GM12878 (cell line): ENCODE measurements around the gene PLEKHS1. TPM values are rescaled to one million over a fixed set of nuclear protein-coding genes. Genes with fewer than 3 reads are reported as not detected.

Source experiments
- ATAC-seq: fragments of 200-7000 bp; cut with Tn5 transposase; 3 replicates; pipeline ENCODE4 v1.9.1; 2020; ENCODE audit warnings: mild to moderate bottlenecking, moderate library complexity
- BruUV-seq: library from RNA; stranded (reverse); fragments of 400-500 nt; replicated peaks from 2 replicates; lab custom pipeline; 2021; lab: Mats Ljungman, UMichigan
- CTCF ChIA-PET: fragments of 300-600 bp; sonication (Branson Sonifier 250); formaldehyde crosslinking; extraction: SDS; loops from one replicate; lab custom pipeline; 2021; ENCODE audit warnings: inconsistent platforms; lab: Yijun Ruan, JAX
- POLR2A ChIA-PET: fragments of 350-600 bp; formaldehyde crosslinking; extraction: SDS; loops from one replicate; lab custom pipeline; 2021; ENCODE audit warnings: inconsistent platforms; lab: Charles Lee
- RAD21 ChIA-PET: fragments of 300-600 bp; sonication (Branson Sonifier 250); formaldehyde crosslinking; loops from one replicate; lab custom pipeline; 2023; ENCODE audit warnings: antibody characterized with exemption; ENCODE audit not compliant: unreplicated experiment; lab: Charles Lee
- SMC1A ChIA-PET: fragments of 300-600 bp; sonication (Branson Sonifier 250); formaldehyde crosslinking; loops from one replicate; lab custom pipeline; 2023; ENCODE audit not compliant: unreplicated experiment, uncharacterized antibody; lab: Charles Lee
- DNase-seq: peaks from one replicate; pipeline ENCODE4 v3.0.0-alpha.2; 2011; ENCODE audit warnings: low read depth, low spot score
- FAIRE-seq: peaks from 3 replicates; lab custom pipeline; 2011; peaks lifted over from hg19 to GRCh38; lab: Jason Lieb, UNC
- H2AFZ ChIP-seq: 2 replicates; pipeline ENCODE4 v1.6.0; 2011; ENCODE audit warnings: low read depth, low read length, control low read depth; ENCODE audit not compliant: control insufficient read depth
- H3K27ac ChIP-seq: 2 replicates; pipeline ENCODE4 v1.5.1; 2011; ENCODE audit warnings: control low read depth; ENCODE audit not compliant: control insufficient read depth, insufficient read depth
- H3K27me3 ChIP-seq, 2 experiments: replicated peaks in 1 of 2; 2 replicates each; pipeline versions ENCODE4 v1.6.0 to v1.6.1; 2011; ENCODE audit warnings: low read length in 1 of 2; ENCODE audit not compliant: control insufficient read depth in 2 of 2, insufficient read depth in 2 of 2
- H3K36me3 ChIP-seq, 2 experiments: 2 replicates each; pipeline ENCODE4 v1.5.1; 2011; ENCODE audit warnings: low read length in 1 of 2; ENCODE audit not compliant: control insufficient read depth in 2 of 2, insufficient read depth in 2 of 2
- H3K4me1 ChIP-seq: 2 replicates; pipeline ENCODE4 v1.6.1; 2011; ENCODE audit warnings: mild to moderate bottlenecking, low read length, moderate library complexity, mixed read lengths; ENCODE audit not compliant: control insufficient read depth, insufficient read depth
- H3K4me2 ChIP-seq: 2 replicates; pipeline ENCODE4 v1.6.0; 2011; ENCODE audit warnings: control low read depth; ENCODE audit not compliant: control insufficient read depth, insufficient read depth
- H3K4me3 ChIP-seq: fragments of 200-600 bp; sonication (generic); 2 replicates; pipeline ENCODE4 v1.5.1; 2016
- H3K79me2 ChIP-seq: 2 replicates; pipeline ENCODE4 v1.6.0; 2011; ENCODE audit warnings: low read length; ENCODE audit not compliant: control insufficient read depth, insufficient read depth
- H3K9ac ChIP-seq: 2 replicates; pipeline ENCODE4 v1.8.0; 2011; ENCODE audit warnings: low read length, control low read depth, mixed read lengths; ENCODE audit not compliant: control insufficient read depth, insufficient read depth
- H3K9me3 ChIP-seq: replicated peaks from 3 replicates; pipeline ENCODE4 v1.5.1; 2011; ENCODE audit warnings: mild to moderate bottlenecking, low read length; ENCODE audit not compliant: control insufficient read depth, insufficient read depth
- H4K20me1 ChIP-seq: 2 replicates; pipeline ENCODE4 v1.6.0; 2011; ENCODE audit not compliant: control insufficient read depth, insufficient read depth
- GABPA ChIP-seq: IDR thresholded peaks from 2 replicates; pipeline ENCODE4 v1.6.1; 2014; ENCODE audit warnings: antibody characterized with exemption, low read depth, mild to moderate bottlenecking, inconsistent platforms
- RB1 ChIP-seq: fragments of 450-650 bp; formaldehyde crosslinking; IDR thresholded peaks from 2 replicates; pipeline ENCODE4 v1.6.1; 2017; ENCODE audit warnings: mild to moderate bottlenecking, borderline replicate concordance
- SMC3 ChIP-seq: IDR thresholded peaks from 2 replicates; pipeline ENCODE4 v1.6.1; 2011; ENCODE audit warnings: low read length, improper control_type of control experiment, borderline replicate concordance
- WGBS: methylation state at CpG from one replicate; pipeline ENCODE4 v1.1.6; 2016; ENCODE audit warnings: low lambda C conversion rate; ENCODE audit not compliant: insufficient replicate concordance, insufficient coverage; ENCODE audit errors: missing lambda C conversion rate; 5-methylcytosine and 5-hydroxymethylcytosine counted together
- in situ Hi-C: fragments of 300-500 bp; cut with MboI; formaldehyde crosslinking; loops from 9 replicates; pipeline ENCODE4 v1.14.3; 2018; ENCODE audit warnings: mixed read lengths
- intact Hi-C: fragments of 100-400 bp; cut with micrococcal nuclease; formaldehyde crosslinking; loops from one replicate; pipeline ENCODE4 v1.14.2; 2022; ENCODE audit not compliant: unreplicated experiment
- polyA plus RNA-seq, 11 experiments: library from polyadenylated mRNA; depleted of rRNA in 4 of 11; unstranded in 6 of 11; stranded (reverse) in 5 of 11; fragments of >200 nt; fragmentation: Nextera tagmentation in 4 of 11; fragmentation: Illumina TruSeq in 1 of 11; extraction: Ambion mirVana in 4 of 11; extraction: Trizol in 1 of 11; gene quantifications; 1 replicate in 1 of 11; 2 replicates in 10 of 11; pipeline versions ENCODE4 v1.2.1 to v1.2.3, GENCODE V29; 2011 to 2016; ENCODE audit warnings: inconsistent platforms in 2 of 11, missing spikeins in 2 of 11, low read depth in 1 of 11
- total RNA-seq, 4 experiments: library from RNA; depleted of rRNA in 3 of 4; stranded (reverse); fragments of >200 nt in 3 of 4; fragmentation: Illumina TruSeq in 1 of 4; extraction: Trizol in 1 of 4; gene quantifications; 2 replicates each; pipeline versions ENCODE4 v1.2.1 to v1.2.3, GENCODE V29; 2013 to 2021
- TF ChIP-seq, protein P1 (sequence below): IDR thresholded peaks from 2 replicates; pipeline ENCODE4 v1.6.1; 2012; ENCODE audit warnings: improper control_type of control experiment, low read depth, low read length; ENCODE audit not compliant: insufficient replicate concordance
- TF ChIP-seq, protein P2 (sequence below): fragments of 450-650 bp; IDR thresholded peaks from 2 replicates; pipeline ENCODE4 v1.6.1; 2017; ENCODE audit warnings: mild to moderate bottlenecking, low read depth, inconsistent platforms; ENCODE audit not compliant: poor library complexity, severe bottlenecking
- TF ChIP-seq, protein P3 (sequence below), 3 experiments: IDR thresholded peaks in 2 of 3; conservative IDR thresholded peaks in 1 of 3; 2 replicates each; pipeline ENCODE4 v1.5.1; 2011; ENCODE audit warnings: low read depth in 3 of 3, low read length in 3 of 3, mild to moderate bottlenecking in 3 of 3, control low read depth in 2 of 3, moderate library complexity in 2 of 3, inconsistent platforms in 1 of 3, mixed read lengths in 1 of 3; ENCODE audit not compliant: control insufficient read depth in 2 of 3, insufficient read depth in 1 of 3; ENCODE audit errors: extremely low read depth in 1 of 3
- TF ChIP-seq, protein P4 (sequence below): IDR thresholded peaks from 2 replicates; pipeline ENCODE4 v1.6.1; 2011; ENCODE audit warnings: borderline replicate concordance, low read depth, mild to moderate bottlenecking, moderate library complexity, low read length; ENCODE audit not compliant: insufficient read depth, poor library complexity, severe bottlenecking

Gene PLEKHS1
- total and polyA plus RNA-seq, 10 of the 15 experiments (the other 5 are each of a cell fraction or from before 2014, with no cell fraction given), result 0.04 to 0.17 TPM; not detected in 8

DNA sequence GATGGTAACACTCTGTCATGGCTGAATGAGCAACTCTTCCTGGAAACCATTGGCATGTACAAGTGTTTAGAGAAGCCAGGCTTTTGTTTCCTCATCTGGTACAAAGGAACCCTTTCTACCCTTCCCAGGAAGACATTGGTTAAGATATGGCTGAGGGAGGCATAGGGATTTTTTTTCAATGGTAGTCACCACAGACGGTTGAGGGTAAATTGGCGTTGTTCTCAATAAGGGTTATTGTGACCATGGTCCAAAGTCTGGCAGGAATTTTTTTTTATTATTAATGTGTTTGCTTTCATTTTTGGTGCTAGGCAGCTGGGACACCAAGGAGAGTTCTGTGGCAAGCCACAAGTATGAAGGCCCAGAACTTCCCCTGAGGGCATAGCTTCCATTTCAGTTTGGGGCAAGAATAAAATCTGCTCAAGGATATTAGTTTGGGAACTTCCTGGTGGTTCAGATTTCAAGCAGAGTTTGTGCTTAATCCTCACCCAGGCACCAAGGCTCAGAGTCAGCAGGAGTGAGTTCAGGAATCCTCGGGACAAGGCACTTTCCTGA is at the start of gene PLEKHS1 (continued):
- TF ChIP-seq, protein P1, sequence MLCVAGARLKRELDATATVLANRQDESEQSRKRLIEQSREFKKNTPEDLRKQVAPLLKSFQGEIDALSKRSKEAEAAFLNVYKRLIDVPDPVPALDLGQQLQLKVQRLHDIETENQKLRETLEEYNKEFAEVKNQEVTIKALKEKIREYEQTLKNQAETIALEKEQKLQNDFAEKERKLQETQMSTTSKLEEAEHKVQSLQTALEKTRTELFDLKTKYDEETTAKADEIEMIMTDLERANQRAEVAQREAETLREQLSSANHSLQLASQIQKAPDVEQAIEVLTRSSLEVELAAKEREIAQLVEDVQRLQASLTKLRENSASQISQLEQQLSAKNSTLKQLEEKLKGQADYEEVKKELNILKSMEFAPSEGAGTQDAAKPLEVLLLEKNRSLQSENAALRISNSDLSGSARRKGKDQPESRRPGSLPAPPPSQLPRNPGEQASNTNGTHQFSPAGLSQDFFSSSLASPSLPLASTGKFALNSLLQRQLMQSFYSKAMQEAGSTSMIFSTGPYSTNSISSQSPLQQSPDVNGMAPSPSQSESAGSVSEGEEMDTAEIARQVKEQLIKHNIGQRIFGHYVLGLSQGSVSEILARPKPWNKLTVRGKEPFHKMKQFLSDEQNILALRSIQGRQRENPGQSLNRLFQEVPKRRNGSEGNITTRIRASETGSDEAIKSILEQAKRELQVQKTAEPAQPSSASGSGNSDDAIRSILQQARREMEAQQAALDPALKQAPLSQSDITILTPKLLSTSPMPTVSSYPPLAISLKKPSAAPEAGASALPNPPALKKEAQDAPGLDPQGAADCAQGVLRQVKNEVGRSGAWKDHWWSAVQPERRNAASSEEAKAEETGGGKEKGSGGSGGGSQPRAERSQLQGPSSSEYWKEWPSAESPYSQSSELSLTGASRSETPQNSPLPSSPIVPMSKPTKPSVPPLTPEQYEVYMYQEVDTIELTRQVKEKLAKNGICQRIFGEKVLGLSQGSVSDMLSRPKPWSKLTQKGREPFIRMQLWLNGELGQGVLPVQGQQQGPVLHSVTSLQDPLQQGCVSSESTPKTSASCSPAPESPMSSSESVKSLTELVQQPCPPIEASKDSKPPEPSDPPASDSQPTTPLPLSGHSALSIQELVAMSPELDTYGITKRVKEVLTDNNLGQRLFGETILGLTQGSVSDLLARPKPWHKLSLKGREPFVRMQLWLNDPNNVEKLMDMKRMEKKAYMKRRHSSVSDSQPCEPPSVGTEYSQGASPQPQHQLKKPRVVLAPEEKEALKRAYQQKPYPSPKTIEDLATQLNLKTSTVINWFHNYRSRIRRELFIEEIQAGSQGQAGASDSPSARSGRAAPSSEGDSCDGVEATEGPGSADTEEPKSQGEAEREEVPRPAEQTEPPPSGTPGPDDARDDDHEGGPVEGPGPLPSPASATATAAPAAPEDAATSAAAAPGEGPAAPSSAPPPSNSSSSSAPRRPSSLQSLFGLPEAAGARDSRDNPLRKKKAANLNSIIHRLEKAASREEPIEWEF, result no peak
- TF ChIP-seq GABPA, result no peak

- Histone ChIP-seq H3K79me2 (no peaks in the 10 kb centered on the region), H3K27ac (no peak overlapping the region), H3K4me3 (no peak overlapping the region), H4K20me1 (0 out of 2 replicates have a peak, but pooled peaks cover 4% of the 10 kb centered on the region), H3K9me3 (no peaks in the 10 kb centered on the region), H3K4me1 (peaks cover 6% of the 10 kb centered on the region; the same call in 1 of the 2 replicates), H3K27me3 (no peaks in the 10 kb centered on the region), H3K36me3 (no peaks in the 10 kb centered on the region; a peak in 4 of 4 replicates), H3K4me2 (no peak overlapping the region), H2AFZ (no peak overlapping the region), H3K9ac (no peak overlapping the region)
- no TSS peak for BruUV-seq
- in situ Hi-C loops (loop anchor here (5.0 kb wide), 1 partner anchor 398 kb away; no protein-coding TSS in a partner anchor), intact Hi-C loops (loop anchor here (2.0 to 10.0 kb wide), 4 partner anchors 78 to 398 kb away; no protein-coding TSS in a partner anchor)
- FAIRE-seq (peak; percentile 78), DNase-seq (no peak), ATAC-seq (peak; percentile 86)
- SMC1A ChIA-PET, result interaction anchor here (0.5 to 1.8 kb wide), 5 partner anchors 11 to 398 kb away, joined by 3 to 10 read pairs (median 3); no protein-coding TSS in a partner anchor
- 48% methylated on average over 5 of the region's 6 CpGs for WGBS
- RAD21 ChIA-PET, result interaction anchor here (0.7 to 2.2 kb wide), 4 partner anchors 26 to 399 kb away, joined by 3 to 14 read pairs (median 6); no protein-coding TSS in a partner anchor
- POLR2A ChIA-PET, result no interaction called here
- CTCF ChIA-PET, result interaction anchor here (0.5 to 2.0 kb wide), 17 partner anchors 10 to 599 kb away, joined by 3 to 15 read pairs (median 5); partner anchors contain the start of gene CASP7
- TF ChIP-seq SMC3 (peak; percentile 45; the same call in 1 of the 2 replicates), RB1 (no peak)
- TF ChIP-seq, protein P2, sequence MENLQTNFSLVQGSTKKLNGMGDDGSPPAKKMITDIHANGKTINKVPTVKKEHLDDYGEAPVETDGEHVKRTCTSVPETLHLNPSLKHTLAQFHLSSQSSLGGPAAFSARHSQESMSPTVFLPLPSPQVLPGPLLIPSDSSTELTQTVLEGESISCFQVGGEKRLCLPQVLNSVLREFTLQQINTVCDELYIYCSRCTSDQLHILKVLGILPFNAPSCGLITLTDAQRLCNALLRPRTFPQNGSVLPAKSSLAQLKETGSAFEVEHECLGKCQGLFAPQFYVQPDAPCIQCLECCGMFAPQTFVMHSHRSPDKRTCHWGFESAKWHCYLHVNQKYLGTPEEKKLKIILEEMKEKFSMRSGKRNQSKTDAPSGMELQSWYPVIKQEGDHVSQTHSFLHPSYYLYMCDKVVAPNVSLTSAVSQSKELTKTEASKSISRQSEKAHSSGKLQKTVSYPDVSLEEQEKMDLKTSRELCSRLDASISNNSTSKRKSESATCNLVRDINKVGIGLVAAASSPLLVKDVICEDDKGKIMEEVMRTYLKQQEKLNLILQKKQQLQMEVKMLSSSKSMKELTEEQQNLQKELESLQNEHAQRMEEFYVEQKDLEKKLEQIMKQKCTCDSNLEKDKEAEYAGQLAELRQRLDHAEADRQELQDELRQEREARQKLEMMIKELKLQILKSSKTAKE, result peak; percentile 57
- TF ChIP-seq, protein P3, sequence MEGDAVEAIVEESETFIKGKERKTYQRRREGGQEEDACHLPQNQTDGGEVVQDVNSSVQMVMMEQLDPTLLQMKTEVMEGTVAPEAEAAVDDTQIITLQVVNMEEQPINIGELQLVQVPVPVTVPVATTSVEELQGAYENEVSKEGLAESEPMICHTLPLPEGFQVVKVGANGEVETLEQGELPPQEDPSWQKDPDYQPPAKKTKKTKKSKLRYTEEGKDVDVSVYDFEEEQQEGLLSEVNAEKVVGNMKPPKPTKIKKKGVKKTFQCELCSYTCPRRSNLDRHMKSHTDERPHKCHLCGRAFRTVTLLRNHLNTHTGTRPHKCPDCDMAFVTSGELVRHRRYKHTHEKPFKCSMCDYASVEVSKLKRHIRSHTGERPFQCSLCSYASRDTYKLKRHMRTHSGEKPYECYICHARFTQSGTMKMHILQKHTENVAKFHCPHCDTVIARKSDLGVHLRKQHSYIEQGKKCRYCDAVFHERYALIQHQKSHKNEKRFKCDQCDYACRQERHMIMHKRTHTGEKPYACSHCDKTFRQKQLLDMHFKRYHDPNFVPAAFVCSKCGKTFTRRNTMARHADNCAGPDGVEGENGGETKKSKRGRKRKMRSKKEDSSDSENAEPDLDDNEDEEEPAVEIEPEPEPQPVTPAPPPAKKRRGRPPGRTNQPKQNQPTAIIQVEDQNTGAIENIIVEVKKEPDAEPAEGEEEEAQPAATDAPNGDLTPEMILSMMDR (IDR thresholded peaks at IDR 0.05 in 2 of 3, conservative IDR thresholded peaks at IDR 0.05 in 1 of 3; ENCODE audit: control insufficient read depth in 2 of 3, extremely low read depth in 1 of 3, insufficient read depth in 1 of 3, low read depth in 3 of 3, low read length in 3 of 3), result peak; percentile 52 to 67 (median 66); a peak in 5 of 6 replicates
- TF ChIP-seq, protein P4, sequence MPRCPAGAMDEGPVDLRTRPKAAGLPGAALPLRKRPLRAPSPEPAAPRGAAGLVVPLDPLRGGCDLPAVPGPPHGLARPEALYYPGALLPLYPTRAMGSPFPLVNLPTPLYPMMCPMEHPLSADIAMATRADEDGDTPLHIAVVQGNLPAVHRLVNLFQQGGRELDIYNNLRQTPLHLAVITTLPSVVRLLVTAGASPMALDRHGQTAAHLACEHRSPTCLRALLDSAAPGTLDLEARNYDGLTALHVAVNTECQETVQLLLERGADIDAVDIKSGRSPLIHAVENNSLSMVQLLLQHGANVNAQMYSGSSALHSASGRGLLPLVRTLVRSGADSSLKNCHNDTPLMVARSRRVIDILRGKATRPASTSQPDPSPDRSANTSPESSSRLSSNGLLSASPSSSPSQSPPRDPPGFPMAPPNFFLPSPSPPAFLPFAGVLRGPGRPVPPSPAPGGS, result no peak
These were observed 46.7 kb upstream of the PLEKHS1 start for GRCh38 chr10:113704637-113705343.
